Measurements from ENCODE around the gene FHIP1A.

GRCh38 chr4:151432654-151433053 lies 23.7 kb downstream of the FHIP1A start:
- TF ChIP-seq GATA2 (IDR thresholded peaks at IDR 0.05; ENCODE audit: low read depth, low read length) (no peak), GATA3 (IDR thresholded peaks at IDR 0.05; ENCODE audit: low read depth, low read length) (no peak)

Data from SH-SY5Y (cell line).